Measurements from ENCODE around the gene HSPE1.
"Not testable (repeated sequence)": the region's sequence is repeated elsewhere in the genome, so short reads cannot be mapped to it uniquely, and the experiment has no call there.

Gene HSPE1

DNA sequence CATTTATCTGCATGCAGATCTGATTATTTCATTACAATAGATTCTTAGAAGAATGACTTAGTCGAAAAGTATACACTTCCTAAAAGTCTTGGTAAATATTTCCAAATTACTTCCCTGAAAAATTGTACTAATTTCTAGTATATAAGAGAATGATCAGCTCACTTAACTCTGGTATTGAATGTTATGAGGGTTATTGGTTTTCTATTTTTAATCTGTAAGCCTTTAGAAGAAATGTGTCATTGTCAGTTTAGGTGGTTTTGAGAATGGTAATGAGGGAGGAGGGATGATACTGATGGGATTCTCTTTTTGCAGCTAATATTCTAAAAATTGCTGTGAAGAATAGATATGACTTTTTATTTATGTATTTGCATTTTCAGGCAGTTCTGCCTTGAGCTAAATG, 39.6 kb downstream of the HSPE1 start:
- H3K4me1 Mint-ChIP-seq, result no peaks in the 10 kb centered on the region
- H3K27me3 Mint-ChIP-seq (ENCODE audit: low read depth), result no peaks in the 10 kb centered on the region
- no peaks in the 10 kb centered on the region for H3K9me3 Mint-ChIP-seq
- no peak for TF ChIP-seq CTCF (IDR thresholded peaks at IDR 0.05; ENCODE audit: unreplicated experiment in 3 of 3)
- H3K36me3 Mint-ChIP-seq (ENCODE audit: low read depth), result peaks cover 82% of the 10 kb centered on the region
- no peak overlapping the region for H3K27ac Mint-ChIP-seq
- H3K4me3 Mint-ChIP-seq, result no peak overlapping the region

DNA sequence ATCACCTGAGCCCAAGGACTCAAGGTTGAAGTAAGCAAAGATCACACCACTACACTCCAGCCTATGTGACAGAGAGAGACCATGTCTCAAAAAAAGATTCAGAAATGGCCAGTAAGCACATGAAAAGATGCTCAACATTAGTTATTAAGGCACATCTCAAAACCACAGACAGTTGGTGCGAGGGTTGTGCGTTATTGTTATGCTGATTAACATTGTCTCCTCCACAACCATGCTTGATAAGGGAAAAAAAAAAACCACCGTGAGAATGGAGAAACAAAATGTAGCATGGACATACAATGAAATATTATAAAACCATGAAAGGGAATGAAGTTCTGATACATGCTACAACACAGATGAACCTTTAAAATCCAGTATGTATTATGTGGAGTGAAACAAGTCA, 43.0 kb downstream of the HSPE1 start:
- H3K36me3 Mint-ChIP-seq (ENCODE audit: low read depth), result peaks cover 83% of the 10 kb centered on the region
- no peak overlapping the region for H3K4me3 Mint-ChIP-seq
- no peaks in the 10 kb centered on the region for H3K27me3 Mint-ChIP-seq (ENCODE audit: low read depth)
- H3K4me1 Mint-ChIP-seq, result no peaks in the 10 kb centered on the region
- H3K9me3 Mint-ChIP-seq, result no peaks in the 10 kb centered on the region
- TF ChIP-seq CTCF (IDR thresholded peaks at IDR 0.05; ENCODE audit: unreplicated experiment in 3 of 3), result no peak
- no peak overlapping the region for H3K27ac Mint-ChIP-seq

DNA sequence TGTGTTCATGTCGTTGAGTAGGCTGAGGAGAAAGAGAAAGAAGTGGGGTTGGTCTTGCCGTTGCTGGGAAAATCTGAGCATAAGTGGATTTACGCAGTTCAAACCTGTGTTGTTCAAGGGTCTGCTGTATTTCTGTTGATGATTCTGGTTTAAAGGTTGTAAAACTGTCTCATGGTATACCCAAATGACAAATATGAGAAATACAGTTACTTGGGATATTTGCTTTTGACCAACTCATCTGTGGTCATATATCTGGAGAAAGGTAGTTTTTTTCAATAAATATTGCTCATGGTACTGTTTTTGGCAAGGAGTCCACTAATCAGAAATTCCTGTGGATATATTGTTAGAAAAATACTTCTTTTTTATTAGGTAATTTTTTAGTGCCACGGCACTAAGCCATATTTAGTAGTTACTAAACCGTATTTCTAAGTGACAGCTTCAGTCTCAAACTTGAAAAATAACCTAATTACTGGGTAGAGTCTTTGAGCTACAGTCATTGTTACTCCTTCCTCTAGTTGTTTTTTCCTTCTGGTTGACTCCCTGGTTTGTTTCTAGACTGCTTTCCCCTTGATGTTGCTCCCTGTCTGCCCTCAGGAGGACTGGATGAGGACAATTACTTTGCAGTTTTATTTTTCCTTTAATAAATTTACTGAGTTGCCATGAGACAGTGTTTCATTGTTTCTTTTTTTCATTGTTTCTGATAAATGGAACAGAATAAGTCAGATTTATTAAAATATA, 47.2 kb downstream of the HSPE1 start:
- H3K27me3 Mint-ChIP-seq (ENCODE audit: low read depth), result no peaks in the 10 kb centered on the region
- no peaks in the 10 kb centered on the region for H3K9me3 Mint-ChIP-seq
- H3K4me1 Mint-ChIP-seq, result no peaks in the 10 kb centered on the region
- no peak overlapping the region for H3K4me3 Mint-ChIP-seq
- TF ChIP-seq CTCF (IDR thresholded peaks at IDR 0.05; ENCODE audit: unreplicated experiment in 3 of 3), result no peak
- H3K36me3 Mint-ChIP-seq (ENCODE audit: low read depth), result peaks cover 76% of the 10 kb centered on the region
- H3K27ac Mint-ChIP-seq, result no peak overlapping the region

- no peaks in the 10 kb centered on the region for H3K4me1 Mint-ChIP-seq
- H3K36me3 Mint-ChIP-seq (ENCODE audit: low read depth), result peaks cover 74% of the 10 kb centered on the region
- TF ChIP-seq CTCF (IDR thresholded peaks at IDR 0.05; ENCODE audit: unreplicated experiment in 3 of 3), result no peak
- H3K27me3 Mint-ChIP-seq (ENCODE audit: low read depth), result no peaks in the 10 kb centered on the region
- peak overlapping the region in 1 of 3 experiments; percentile 48 for H3K27ac Mint-ChIP-seq
- no peak overlapping the region for H3K4me3 Mint-ChIP-seq
- no peaks in the 10 kb centered on the region for H3K9me3 Mint-ChIP-seq
These were observed 48.4 kb downstream of the HSPE1 start for GRCh38 chr2:197548582-197548981.

DNA sequence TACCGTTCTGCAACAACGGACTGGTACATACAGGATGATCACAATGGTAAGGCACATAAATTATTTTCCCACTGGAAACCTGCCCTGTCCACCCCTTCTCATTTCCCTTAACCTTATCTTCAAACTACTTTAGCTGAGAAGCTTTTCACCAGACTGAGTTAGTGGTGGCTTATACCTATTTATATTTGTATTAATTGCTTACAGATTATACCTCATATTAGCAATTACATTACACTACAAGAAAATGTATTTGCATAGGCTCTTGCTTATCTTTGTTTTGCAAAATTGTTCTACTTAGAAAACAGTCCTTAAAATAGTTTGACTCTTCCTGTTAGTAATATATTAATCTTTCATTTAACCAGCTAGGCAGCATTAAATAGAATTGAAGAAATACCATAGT, 51.1 kb downstream of the HSPE1 start:
- not testable (repeated sequence) for H3K27me3 Mint-ChIP-seq (ENCODE audit: low read depth); H3K4me1 Mint-ChIP-seq; H3K9me3 Mint-ChIP-seq; H3K4me3 Mint-ChIP-seq; H3K27ac Mint-ChIP-seq
- H3K36me3 Mint-ChIP-seq (ENCODE audit: low read depth), result peaks cover 55% of the 10 kb centered on the region
